HG02623 (cell line): ENCODE measurements around the gene AKR7A2.
A peak's percentile ranks its signal among the peaks of the same experiment; 100 is the strongest.

Experiments
- ATAC-seq: cut with Tn5 transposase; IDR thresholded peaks from one replicate; pipeline ENCODE4 v1.9.1; 2021; ENCODE audit warnings: moderate library complexity; ENCODE audit not compliant: unreplicated experiment

AKR7A2 gene

GRCh38 chr1:19311931-19312781 lies at the start of gene AKR7A2, which contains the start of gene SLC66A1:
TSS of gene AKR7A2 (minus strand) at chr1:19312144. CDS start at chr1:19312124, 20 bp downstream.
TSS of gene SLC66A1 (plus strand) at chr1:19312326. CDS start at chr1:19317678, 5,352 bp downstream.
- peak; percentile 72 for ATAC-seq

GRCh38 chr1:19360843-19361610 lies 49.1 kb upstream of the AKR7A2 start:
- no peak for ATAC-seq

DNA sequence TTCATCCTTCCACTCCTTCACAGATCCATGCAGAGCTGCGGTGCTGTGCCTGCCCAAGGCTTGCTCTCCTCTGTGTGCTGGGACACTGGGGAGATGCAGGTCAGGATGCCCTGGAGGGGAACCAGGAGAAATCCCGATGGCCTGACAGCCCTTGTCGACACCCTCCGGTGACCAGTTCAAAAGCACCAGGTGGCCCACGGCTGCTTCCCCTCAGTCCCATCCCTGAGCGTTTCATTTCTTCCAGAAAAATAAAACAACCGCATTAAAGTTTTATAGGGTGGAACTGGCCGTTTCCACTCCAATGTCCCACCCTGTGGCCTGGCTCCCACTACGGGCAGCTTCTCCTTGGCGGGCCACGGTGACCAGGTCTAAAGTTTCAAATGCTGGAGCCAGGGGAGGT lies 48.5 kb upstream of the AKR7A2 start:
- ATAC-seq, result no peak

- no peak for ATAC-seq
Measured at GRCh38 chr1:19360016-19360415, 48.1 kb upstream of the AKR7A2 start.

- no peak for ATAC-seq
Measured at GRCh38 chr1:19359357-19359756, 47.4 kb upstream of the AKR7A2 start.

DNA sequence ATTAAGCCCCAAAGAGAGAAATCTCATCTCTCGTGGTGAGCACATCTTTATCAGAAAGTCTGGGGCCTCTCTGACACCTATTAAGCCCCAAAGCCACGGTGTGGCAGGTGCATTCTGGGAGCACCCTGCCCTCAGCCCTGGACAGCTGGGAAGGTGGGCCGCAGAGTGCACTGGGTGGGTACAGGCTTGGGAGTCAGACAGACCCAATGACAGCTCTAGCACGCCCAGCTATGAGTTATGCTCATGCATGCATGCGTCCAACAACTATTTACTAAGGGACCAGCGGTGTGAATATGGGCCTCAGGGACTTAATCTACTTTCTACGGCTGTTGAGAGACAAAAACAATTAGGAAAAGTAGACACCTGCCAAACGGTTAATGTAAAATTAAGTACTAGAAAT lies 46.8 kb upstream of the AKR7A2 start:
- no peak for ATAC-seq

DNA sequence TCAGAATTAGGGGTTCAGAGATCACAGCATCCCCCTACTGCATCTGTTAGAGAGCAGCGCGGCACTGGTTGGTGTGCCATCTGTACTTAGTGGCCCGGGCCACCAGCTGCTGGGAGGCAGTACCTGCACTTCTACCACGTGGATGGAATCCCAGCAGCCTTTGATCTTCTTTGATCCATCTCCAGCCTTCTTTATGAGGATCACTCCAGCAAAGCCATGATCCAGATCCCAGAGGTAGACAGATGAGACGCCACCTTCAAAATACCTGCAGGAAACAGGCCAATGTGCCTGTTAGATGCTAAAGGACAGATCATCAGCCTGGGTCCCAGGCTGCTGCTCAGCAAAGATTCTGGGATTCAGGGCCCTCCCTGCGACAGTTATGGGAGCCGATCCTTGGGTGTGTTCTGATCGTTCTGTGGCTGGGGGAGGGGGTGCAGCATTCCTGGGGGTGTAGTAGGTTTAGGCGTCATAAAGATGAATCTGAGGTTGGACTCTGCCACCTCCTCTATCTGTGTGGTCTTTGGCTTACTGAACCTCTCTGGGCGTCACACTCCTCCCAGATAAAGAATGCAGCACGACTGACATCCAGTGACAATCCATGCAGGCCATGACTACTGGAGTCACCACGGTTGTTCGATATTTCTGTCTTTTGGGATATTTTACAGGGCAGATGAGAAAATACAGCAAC lies 45.5 kb upstream of the AKR7A2 start:
- no peak for ATAC-seq

DNA sequence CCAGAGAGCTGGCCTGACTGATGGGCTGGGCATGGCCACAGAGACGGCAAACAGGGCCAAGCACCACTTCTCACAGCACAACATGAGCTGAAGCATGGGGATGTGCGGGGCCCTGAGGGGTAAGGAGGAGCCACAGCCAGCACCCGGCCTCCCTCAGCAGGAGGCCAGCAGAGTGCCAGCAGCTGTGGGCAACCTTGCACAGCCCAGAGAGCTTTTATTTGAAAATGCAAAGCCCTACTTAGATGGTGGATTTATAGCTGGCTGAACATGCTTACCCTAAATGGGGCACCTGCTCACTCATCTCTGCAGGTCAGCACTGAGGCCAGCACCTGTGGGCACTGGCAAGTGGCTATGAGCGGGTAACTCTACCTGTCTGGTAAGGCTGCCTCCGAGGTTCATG lies 44.3 kb upstream of the AKR7A2 start:
- no peak for ATAC-seq

GRCh38 chr1:19354531-19354981 lies 42.6 kb upstream of the AKR7A2 start:
- no peak for ATAC-seq

DNA sequence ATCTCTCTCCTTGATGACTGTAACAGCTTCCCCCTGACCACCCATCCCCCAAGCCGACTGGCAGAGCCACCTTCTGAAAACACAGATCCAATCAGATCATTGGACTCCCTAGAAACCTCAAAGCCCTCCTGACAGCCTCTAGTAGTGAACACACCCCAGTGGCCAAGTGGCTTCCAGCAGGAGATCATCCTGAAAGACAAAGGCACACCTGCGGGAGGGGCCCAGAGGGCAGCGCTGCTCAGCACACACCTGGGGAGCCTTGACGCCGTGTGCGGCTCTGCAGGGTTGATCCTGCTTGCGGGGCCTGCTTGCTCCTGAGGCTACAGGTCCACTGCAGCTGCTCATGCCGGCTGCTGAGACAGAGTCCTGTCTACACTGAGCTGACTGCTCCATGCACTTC lies 41.7 kb upstream of the AKR7A2 start:
- ATAC-seq, result no peak

- ATAC-seq, result no peak
Measured at GRCh38 chr1:19352839-19353238, 40.9 kb upstream of the AKR7A2 start.

GRCh38 chr1:19351873-19352272 lies 39.9 kb upstream of the AKR7A2 start:
- no peak for ATAC-seq

DNA sequence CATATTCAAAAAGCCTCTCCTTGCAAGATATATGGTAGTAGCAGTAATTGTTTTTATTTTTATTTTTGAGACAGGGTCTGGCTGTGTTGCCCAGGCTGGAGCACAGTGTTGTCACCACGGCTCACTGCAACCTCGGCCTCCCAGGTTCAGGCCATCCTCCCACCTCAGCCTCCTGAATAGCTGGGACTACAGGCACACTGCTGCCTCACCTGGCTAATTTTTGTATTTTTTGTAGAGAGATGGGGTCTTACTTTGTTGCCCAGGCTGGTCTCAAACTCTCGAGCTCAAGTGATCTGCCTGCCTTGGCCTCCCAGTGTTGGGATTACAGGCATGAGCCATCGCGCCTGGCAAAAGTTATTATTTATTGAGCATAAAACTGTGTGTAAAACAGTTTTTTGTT lies 38.6 kb upstream of the AKR7A2 start:
- no peak for ATAC-seq

DNA sequence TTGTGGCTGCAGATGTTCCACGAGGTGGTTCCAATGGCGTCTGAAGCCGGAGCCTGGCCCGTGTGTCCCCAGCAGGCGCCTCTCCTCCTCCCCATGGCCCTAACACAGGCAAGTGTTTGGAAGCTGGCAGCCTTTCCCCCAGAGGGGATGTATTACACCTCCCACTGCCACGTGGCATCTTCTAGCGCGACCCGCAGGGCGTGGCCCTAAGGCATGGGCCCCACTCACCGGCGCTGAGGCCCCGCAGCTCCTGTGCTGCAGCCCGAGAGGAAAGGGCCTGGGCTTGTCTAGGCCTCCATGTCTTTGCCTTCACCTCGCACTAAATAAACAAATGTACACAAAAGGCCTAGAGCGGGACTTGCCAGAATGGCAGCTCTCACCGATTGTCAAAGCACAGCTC lies 38.1 kb upstream of the AKR7A2 start:
- ATAC-seq, result no peak

GRCh38 chr1:19348441-19349198 lies 36.7 kb upstream of the AKR7A2 start:
- ATAC-seq, result no peak

DNA sequence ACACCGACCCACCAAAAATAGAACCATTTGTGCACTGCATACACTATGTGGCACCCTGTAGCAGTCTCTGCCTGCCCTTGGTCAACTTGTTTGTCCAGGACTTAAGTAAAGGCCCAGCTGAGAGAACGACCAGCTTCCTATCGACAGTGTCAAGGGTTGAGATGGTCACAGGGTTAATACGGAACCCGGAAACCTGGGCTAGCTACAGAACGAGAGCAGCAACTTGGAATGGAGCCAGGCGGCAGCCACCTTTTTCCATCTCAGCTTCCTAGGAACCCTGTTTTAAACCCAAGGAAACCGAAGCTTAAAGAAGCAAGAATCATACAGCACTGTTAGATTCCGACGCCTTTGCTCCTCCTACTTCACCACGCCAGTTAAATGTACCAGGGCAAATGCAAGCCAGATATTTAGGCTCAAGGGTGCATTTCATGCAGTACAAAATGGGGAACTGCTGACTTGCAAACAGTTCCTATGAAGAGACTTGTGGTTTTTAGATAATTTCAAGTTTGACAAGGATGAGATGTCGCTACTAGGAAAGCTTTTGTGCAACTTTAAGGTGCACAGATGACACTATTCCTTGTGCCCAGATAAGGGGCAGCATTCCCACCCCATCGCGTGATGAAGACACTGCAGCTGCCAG lies 35.7 kb upstream of the AKR7A2 start:
- no peak for ATAC-seq

- ATAC-seq, result no peak
Measured at GRCh38 chr1:19346026-19346425, 34.1 kb upstream of the AKR7A2 start.

DNA sequence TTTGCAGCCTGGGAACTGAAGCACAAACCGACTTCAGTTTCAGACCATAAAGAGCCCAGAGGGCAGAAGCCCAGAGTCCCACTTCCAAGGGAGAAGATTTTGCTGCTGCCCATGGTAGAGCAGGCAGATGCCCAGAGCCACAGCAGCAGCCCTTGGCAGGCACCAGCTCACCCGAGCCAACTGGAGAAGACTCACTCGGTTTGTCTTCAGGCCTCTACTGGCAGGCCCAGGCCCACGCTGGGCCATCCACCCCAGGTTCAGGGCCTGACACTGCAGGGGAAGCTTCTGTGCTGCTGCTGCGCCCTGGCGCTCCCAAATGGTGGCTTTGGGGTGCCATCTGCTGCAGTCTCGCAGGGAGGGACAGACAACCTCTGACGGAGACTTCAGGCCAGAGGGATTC lies 33.4 kb upstream of the AKR7A2 start:
- no peak for ATAC-seq

GRCh38 chr1:19344831-19345230 lies 32.9 kb upstream of the AKR7A2 start:
- ATAC-seq, result no peak

DNA sequence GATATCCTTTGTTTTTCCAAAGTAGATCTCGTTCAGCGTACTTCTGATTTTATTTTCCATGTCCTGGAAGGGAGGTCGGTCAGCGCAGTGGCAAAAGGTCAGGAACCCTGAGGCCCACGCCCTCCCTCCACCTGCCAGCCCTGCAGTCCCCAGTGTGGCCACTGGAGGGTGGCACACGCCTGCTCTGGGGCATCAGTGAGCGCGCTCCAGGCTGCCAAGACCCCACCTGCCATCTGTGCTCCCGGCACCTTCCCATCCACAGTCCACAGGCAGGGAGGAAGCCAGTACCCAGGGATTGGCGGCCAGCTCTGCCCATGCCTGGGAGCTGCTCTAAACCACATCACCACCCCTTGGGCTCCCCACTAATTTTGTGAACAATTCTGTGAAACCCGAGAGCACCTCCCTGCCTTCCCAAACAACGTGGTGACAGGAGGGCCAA lies 32.4 kb upstream of the AKR7A2 start:
- no peak for ATAC-seq
